Parathyroid adenoma (tissue), 2 donors: ENCODE data around the gene TBL2.

ENCODE experiments used
- H2AFZ ChIP-seq: fragments of 300-600 bp; sonication (generic); one replicate; pipeline ENCODE4 v1.7.0; 2017; ENCODE audit warnings: antibody characterized with exemption, mild to moderate bottlenecking
- H3K27ac ChIP-seq: fragments of 300-600 bp; sonication (generic); one replicate; pipeline ENCODE4 v1.7.0; 2017
- H3K27me3 ChIP-seq: fragments of 300-600 bp; sonication (generic); one replicate; pipeline ENCODE4 v1.7.0; 2017; ENCODE audit warnings: low read length; ENCODE audit not compliant: control insufficient read depth, insufficient read depth
- H3K36me3 ChIP-seq: fragments of 300-600 bp; sonication (generic); one replicate; pipeline ENCODE4 v1.7.0; 2017; ENCODE audit warnings: low read length; ENCODE audit not compliant: control insufficient read depth, insufficient read depth
- H3K4me1 ChIP-seq: fragments of 300-600 bp; sonication (generic); one replicate; pipeline ENCODE4 v1.7.0; 2017; ENCODE audit warnings: control low read depth
- H3K4me2 ChIP-seq: fragments of 300-600 bp; sonication (generic); one replicate; pipeline ENCODE4 v1.7.0; 2017; ENCODE audit warnings: low read length
- H3K4me3 ChIP-seq: fragments of 300-600 bp; sonication (generic); one replicate; pipeline ENCODE4 v1.7.0; 2017; ENCODE audit warnings: low read depth, low read length
- H3K79me2 ChIP-seq: fragments of 300-600 bp; sonication (generic); one replicate; pipeline ENCODE4 v1.7.0; 2017; ENCODE audit warnings: control low read depth
- H3K9ac ChIP-seq: fragments of 300-600 bp; sonication (generic); one replicate; pipeline ENCODE4 v1.7.0; 2017; ENCODE audit warnings: mild to moderate bottlenecking
- H3K9me3 ChIP-seq: fragments of 300-600 bp; sonication (generic); one replicate; pipeline ENCODE4 v1.7.0; 2017; ENCODE audit warnings: low read length; ENCODE audit not compliant: control insufficient read depth
- TF ChIP-seq, protein P1 (sequence below): fragments of 300-600 bp; sonication (generic); IDR thresholded peaks from one replicate; pipeline ENCODE4 v1.7.0; 2017; ENCODE audit warnings: antibody characterized with exemption, mild to moderate bottlenecking
- donor health status: primary hyperparathyroidism.

Gene TBL2

DNA sequence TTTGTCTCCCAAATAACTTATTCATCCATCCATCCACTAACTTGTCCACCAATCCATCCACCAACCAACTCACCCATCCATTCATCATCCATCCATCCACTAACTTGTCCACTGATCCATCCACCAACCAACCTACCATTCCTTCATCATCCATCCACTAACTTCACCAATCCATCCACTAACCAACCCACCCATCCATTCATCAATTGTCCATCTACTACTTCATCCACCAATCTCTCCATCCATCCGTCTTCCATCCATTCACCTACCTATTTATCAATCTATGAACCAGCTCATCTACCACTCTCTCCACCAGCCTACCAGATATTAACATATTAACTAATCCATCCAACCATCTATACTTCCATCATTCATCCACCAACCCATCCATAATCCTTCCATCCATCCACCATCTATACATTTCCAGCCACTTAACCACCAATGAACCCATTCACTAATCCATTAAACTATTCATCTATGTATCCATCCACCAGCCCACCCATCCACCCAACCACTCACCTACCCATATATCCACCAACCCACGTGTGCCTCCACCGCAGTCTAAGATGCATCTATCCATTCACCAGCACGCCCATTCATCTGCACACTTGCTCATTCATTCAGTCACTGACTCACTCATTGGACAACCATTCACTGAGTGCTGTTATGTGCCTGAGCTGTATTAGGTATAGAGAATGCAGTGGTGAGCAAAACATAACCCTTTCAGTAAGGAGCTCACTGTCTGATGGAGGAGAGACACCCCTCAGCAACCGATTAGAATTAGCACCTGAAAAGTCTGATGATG, 19.8 kb upstream of the TBL2 start:
- Histone ChIP-seq H3K4me1 (no peaks in the 10 kb centered on the region), H3K36me3 (no peaks in the 10 kb centered on the region), H3K4me3 (no peak overlapping the region), H3K4me2 (no peak overlapping the region), H3K27ac (no peak overlapping the region), H3K27me3 (no peaks in the 10 kb centered on the region), H3K9me3 (no peaks in the 10 kb centered on the region), H3K79me2 (no peaks in the 10 kb centered on the region), H3K9ac (no peak overlapping the region), H2AFZ (no peak overlapping the region)
- TF ChIP-seq, protein P1, sequence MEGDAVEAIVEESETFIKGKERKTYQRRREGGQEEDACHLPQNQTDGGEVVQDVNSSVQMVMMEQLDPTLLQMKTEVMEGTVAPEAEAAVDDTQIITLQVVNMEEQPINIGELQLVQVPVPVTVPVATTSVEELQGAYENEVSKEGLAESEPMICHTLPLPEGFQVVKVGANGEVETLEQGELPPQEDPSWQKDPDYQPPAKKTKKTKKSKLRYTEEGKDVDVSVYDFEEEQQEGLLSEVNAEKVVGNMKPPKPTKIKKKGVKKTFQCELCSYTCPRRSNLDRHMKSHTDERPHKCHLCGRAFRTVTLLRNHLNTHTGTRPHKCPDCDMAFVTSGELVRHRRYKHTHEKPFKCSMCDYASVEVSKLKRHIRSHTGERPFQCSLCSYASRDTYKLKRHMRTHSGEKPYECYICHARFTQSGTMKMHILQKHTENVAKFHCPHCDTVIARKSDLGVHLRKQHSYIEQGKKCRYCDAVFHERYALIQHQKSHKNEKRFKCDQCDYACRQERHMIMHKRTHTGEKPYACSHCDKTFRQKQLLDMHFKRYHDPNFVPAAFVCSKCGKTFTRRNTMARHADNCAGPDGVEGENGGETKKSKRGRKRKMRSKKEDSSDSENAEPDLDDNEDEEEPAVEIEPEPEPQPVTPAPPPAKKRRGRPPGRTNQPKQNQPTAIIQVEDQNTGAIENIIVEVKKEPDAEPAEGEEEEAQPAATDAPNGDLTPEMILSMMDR: no peak

DNA sequence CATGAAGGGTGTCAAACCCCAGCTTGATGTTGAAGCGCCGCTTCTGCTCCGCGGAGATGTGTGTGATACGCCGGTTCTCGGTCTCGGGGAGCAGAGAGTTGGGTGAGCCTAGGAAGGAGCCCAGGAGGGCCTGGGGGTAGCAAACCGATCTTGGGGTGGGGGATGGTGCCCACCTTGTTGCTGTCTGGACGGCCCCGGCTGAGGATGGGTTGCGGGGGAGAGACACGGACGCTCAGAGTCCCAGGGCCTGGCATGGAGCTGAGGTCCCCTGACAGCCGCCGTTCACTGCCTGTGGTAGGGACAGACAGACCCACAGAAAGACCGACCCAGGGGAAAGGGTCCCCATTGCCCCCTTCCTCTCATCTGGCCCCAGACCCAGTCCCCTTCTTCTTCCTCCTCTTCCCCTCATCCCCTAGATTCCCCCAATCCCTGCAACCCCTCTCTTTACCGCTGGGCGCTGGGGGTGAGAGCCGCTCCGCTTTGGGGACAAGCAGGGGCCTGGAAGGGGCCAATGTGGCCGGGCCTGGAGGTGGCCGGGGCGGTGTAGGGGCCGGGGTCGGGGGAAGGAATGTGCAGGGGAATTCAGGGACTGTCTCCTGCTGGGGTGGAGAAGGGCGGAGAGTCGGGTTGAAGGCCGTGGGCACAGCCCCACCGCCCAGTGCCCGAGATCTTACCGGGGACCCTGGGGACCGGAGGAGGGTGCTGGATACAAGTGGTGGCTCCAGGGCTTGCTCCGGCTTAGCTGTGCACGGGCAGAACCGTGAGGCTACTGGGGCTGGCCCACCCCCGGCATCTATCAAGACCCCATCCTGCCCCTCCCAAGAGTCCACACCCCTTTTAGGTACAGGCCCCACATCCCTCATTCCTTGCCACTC, 18.0 kb upstream of the TBL2 start:
- Histone ChIP-seq H3K27me3 (no peaks in the 10 kb centered on the region), H3K27ac (no peak overlapping the region), H3K4me2 (no peak overlapping the region), H3K79me2 (no peaks in the 10 kb centered on the region), H3K9ac (no peak overlapping the region), H3K36me3 (no peaks in the 10 kb centered on the region), H3K4me3 (no peak overlapping the region), H3K4me1 (no peaks in the 10 kb centered on the region), H2AFZ (no peak overlapping the region), H3K9me3 (no peaks in the 10 kb centered on the region)
- TF ChIP-seq, protein P1: no peak

DNA sequence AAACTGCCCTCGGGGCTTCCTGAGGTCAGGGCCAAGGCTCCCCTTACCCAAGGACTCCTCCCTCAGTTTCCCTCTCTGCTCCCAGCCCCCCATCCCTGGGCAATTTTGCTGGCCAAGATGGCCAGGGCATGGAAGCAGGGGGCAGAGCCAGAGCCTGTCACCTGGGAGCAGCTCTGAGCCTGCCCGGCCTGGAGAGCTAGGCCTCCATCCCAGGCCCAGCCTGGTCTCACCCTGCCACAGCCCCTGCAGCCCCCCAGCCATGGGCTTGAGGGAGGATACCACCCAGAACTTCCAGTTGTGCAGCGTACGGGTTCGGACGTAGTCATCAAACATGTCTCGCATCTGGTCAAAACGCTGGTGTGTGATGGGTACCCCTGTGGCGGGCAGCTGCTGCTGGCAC, 17.0 kb upstream of the TBL2 start:
- Histone ChIP-seq H3K9ac (no peak overlapping the region), H3K4me2 (no peak overlapping the region), H3K27ac (no peak overlapping the region), H3K79me2 (no peaks in the 10 kb centered on the region), H3K9me3 (no peaks in the 10 kb centered on the region), H3K4me1 (no peaks in the 10 kb centered on the region), H3K27me3 (no peaks in the 10 kb centered on the region), H3K36me3 (no peaks in the 10 kb centered on the region), H3K4me3 (no peak overlapping the region), H2AFZ (no peak overlapping the region)
- TF ChIP-seq, protein P1: no peak

DNA sequence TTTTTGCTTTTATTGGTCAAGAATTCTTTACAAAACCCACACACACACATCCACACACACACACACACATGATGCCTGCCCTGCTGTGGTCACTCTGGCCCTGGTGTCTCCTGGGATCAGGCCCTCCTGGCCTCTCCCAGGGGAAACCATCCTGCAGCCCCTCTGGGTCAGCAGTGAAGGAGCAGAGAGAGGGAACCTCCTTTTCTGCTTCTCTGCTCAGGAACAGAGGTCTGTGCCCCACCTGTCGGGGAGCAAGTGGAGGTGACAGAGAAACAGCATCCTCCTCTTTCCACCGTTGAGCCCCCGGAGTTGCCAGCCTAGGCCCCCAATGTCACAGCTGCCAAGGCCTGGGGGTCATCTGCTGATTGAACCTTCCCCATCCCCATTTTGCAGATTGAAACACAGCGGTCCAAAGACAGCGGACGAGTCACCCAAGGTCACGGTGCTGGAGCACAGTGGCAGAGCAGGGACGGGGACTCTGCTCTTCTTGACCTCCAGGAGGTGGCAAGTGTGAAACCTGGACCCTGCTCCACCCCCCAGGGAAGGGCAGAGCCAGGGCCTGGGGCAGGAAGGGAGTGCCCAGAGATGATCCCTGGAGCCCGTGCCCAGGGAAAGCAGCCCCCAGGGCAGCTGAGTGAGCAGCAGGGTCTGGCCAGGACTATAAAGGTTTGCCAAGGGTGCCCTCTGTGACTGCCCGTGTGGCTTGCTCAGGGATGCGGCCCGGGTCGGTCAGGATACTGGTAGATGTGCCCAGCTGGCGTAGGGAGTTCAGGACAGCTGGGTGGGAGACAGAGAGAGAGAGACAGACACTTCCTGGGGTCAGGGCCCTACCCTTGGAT, 15.0 kb upstream of the TBL2 start:
- H3K4me1 ChIP-seq: no peaks in the 10 kb centered on the region
- H3K79me2 ChIP-seq: no peaks in the 10 kb centered on the region
- H3K9ac ChIP-seq: no peak overlapping the region
- no peak overlapping the region for H2AFZ ChIP-seq
- H3K27ac ChIP-seq: no peak overlapping the region
- no peaks in the 10 kb centered on the region for H3K27me3 ChIP-seq
- TF ChIP-seq, protein P1: no peak
- no peaks in the 10 kb centered on the region for H3K9me3 ChIP-seq
- H3K4me3 ChIP-seq: no peak overlapping the region
- H3K36me3 ChIP-seq: no peaks in the 10 kb centered on the region
- H3K4me2 ChIP-seq: no peak overlapping the region
